Activated CD4-positive, alpha-beta memory T cell treated with anti-CD3 and anti-CD28 coated beads for 36 hours (primary cell): ENCODE data around the gene TGIF1. TPM values are rescaled to one million over a fixed set of nuclear protein-coding genes. Genes with fewer than 3 reads are reported as not detected.

Experiments
- CTCF ChIA-PET: fragments of 350-600 bp; sonication (Branson Sonifier 250); formaldehyde crosslinking; loops from one replicate; lab custom pipeline; 2021; ENCODE audit warnings: antibody characterized with exemption, inconsistent platforms; lab: Charles Lee
- POLR2A ChIA-PET: fragments of 350-600 bp; sonication (Branson Sonifier 250); formaldehyde crosslinking; loops from one replicate; lab custom pipeline; 2021; ENCODE audit warnings: antibody characterized with exemption; lab: Charles Lee
- DNase-seq: peaks from one replicate; pipeline ENCODE4 v3.0.0-alpha.2; 2020
- H3K27ac Mint-ChIP-seq: one replicate; pipeline ENCODE4 v1.8.0; 2021; ENCODE audit warnings: mixed read lengths
- H3K27me3 Mint-ChIP-seq: one replicate; pipeline ENCODE4 v1.8.0; 2021; ENCODE audit warnings: mixed read lengths
- H3K36me3 Mint-ChIP-seq: one replicate; pipeline ENCODE4 v1.8.0; 2021; ENCODE audit warnings: mixed read lengths
- H3K4me1 Mint-ChIP-seq: one replicate; pipeline ENCODE4 v1.8.0; 2021; ENCODE audit warnings: low read depth, mixed read lengths
- H3K4me3 Mint-ChIP-seq: one replicate; pipeline ENCODE4 v1.8.0; 2021; ENCODE audit warnings: mild to moderate bottlenecking, mixed read lengths
- H3K9me3 Mint-ChIP-seq: one replicate; pipeline ENCODE4 v1.8.0; 2021; ENCODE audit warnings: mixed read lengths
- intact Hi-C: fragments of 100-400 bp; cut with micrococcal nuclease; formaldehyde crosslinking; loops from one replicate; pipeline ENCODE4 v1.15.1; 2023
- total RNA-seq, 2 experiments: library from RNA; stranded (reverse); gene quantifications; one replicate each; pipeline ENCODE4 v1.2.3, GENCODE V29; 2021

The TGIF1 gene
- total RNA-seq, 2 experiments from 2014 or later = 45.9 to 51.4 TPM

GRCh38 chr18:3440341-3440740, 9.6 kb upstream of the TGIF1 start:
- Mint-ChIP-seq H3K27me3 (no peaks in the 10 kb centered on the region), H3K4me1 (peaks cover 6% of the 10 kb centered on the region), H3K9me3 (no peaks in the 10 kb centered on the region), H3K27ac (no peak overlapping the region), H3K36me3 (no peaks in the 10 kb centered on the region), H3K4me3 (no peak overlapping the region)
- no peak for DNase-seq
- intact Hi-C loops = no loop called here
- POLR2A ChIA-PET = interaction anchor here (0.6 kb wide), 1 partner anchor 62 kb away, joined by 5 read pairs; no protein-coding TSS in a partner anchor
- CTCF ChIA-PET = interaction anchor here (1.5 to 1.7 kb wide), 2 partner anchors 145 to 225 kb away, joined by 7 to 9 read pairs; no protein-coding TSS in a partner anchor

DNA sequence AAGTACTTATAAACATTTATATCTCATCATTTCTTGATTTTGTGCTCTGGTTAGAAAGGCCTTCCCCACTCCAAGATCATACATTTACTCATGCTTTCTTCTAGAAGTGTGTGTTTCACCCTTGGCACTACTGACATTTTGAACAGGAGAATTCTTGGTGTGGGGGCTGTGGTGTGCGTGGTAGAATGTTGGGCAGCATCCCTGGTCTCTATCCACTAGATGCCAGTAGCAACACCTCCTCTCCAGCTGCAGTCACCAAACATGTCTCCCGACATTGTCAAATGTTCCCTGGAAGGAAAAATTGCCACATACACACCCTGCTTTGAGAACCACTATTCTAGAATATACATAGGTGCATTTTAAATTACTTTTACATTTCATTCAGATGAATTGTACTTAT, 8.7 kb upstream of the TGIF1 start:
- H3K27ac Mint-ChIP-seq = no peak overlapping the region
- H3K36me3 Mint-ChIP-seq = no peaks in the 10 kb centered on the region
- peaks cover 6% of the 10 kb centered on the region for H3K4me1 Mint-ChIP-seq
- POLR2A ChIA-PET = no interaction called here
- CTCF ChIA-PET = interaction anchor here (1.4 to 1.7 kb wide), 3 partner anchors 13 to 224 kb away, joined by 6 to 9 read pairs (median 7); no protein-coding TSS in a partner anchor
- peak; percentile 39 for DNase-seq
- intact Hi-C loops = no loop called here
- H3K4me3 Mint-ChIP-seq = no peak overlapping the region
- H3K27me3 Mint-ChIP-seq = no peaks in the 10 kb centered on the region
- H3K9me3 Mint-ChIP-seq = no peaks in the 10 kb centered on the region

DNA sequence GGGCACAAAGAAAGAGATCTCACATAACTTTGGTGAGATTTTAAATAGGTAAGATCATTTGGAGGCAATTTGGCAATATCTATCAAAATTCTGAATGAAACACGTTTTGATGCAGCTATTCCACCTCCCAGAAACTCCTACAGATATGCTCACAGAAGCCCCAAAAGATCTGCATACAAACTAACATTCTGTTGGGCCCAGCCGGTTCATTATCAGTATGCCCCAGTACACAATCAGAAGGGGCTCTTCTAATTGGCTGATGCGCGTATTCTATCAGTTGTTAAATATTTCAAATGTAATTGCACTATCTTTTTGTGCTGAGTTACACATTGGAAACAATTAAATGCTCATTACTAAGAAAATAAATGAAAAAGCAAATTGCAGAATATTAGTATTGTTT, 7.1 kb upstream of the TGIF1 start:
- Mint-ChIP-seq H3K36me3 (no peaks in the 10 kb centered on the region), H3K9me3 (no peaks in the 10 kb centered on the region), H3K27ac (no peak overlapping the region), H3K4me1 (peaks cover 20% of the 10 kb centered on the region), H3K27me3 (no peaks in the 10 kb centered on the region), H3K4me3 (no peak overlapping the region)
- intact Hi-C loops = no loop called here
- DNase-seq = no peak
- CTCF ChIA-PET = interaction anchor here (1.4 kb wide), 1 partner anchor 12 kb away, joined by 6 read pairs; no protein-coding TSS in a partner anchor
- POLR2A ChIA-PET = no interaction called here

DNA sequence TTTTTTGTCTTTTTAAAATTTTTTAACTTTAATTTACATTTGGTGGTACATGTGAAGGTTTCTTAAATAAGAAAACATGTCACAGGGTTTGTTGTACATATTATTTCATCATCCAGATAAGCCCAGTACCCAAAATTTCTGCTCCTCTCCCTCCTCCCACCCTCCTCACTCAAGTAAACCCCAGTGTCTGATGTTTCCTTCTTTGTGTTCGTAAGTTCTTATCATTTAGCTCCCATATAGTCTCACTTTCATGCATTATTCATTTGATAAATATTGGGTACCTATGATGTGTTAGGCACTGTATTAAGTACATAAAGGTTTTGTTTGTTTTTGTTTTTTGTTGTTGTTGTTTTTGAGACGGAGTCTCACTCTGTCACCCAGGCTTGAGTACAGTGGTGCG, 5.7 kb upstream of the TGIF1 start:
- no peak overlapping the region for H3K4me3 Mint-ChIP-seq

DNA sequence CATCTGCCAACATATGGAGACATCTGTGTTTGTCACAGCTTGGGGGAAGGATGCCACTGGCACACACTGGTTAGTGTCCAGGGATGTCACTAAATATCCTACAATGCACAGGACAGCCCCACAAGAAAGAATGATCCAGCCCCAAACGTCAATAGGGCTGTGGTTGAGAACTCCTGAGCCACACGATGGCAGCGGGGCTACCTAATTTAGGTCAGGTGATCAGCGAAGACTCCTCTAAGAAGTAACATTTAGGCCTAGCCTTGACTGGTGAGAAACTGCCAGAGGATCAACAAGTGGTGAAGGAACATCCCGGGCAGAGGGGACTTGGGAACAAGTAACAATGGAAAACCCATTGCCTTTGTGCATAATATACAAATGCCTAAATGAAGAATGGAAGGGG, 5.0 kb upstream of the TGIF1 start:
- CTCF ChIA-PET = interaction anchor here (1.7 kb wide), 1 partner anchor 14 kb away, joined by 4 read pairs; no protein-coding TSS in a partner anchor
- no peak for DNase-seq
- intact Hi-C loops = loop anchor here (5.0 kb wide), 2 partner anchors 483 to 873 kb away; partner anchors contain the start of genes METTL4 and NDC80
- Mint-ChIP-seq H3K4me3 (no peak overlapping the region), H3K9me3 (no peaks in the 10 kb centered on the region), H3K27ac (no peak overlapping the region), H3K27me3 (no peaks in the 10 kb centered on the region), H3K4me1 (peaks cover 20% of the 10 kb centered on the region), H3K36me3 (peaks cover 2% of the 10 kb centered on the region)
- POLR2A ChIA-PET = no interaction called here

More for the DNA sequence above, 5.7 kb upstream of the TGIF1 start:
- Mint-ChIP-seq H3K9me3 (no peaks in the 10 kb centered on the region), H3K27ac (no peak overlapping the region), H3K36me3 (no peaks in the 10 kb centered on the region), H3K27me3 (no peaks in the 10 kb centered on the region), H3K4me1 (peaks cover 20% of the 10 kb centered on the region)
- intact Hi-C loops = no loop called here
- DNase-seq = no peak
- CTCF ChIA-PET = no interaction called here
- POLR2A ChIA-PET = no interaction called here

- Mint-ChIP-seq H3K27me3 (no peaks in the 10 kb centered on the region), H3K4me3 (peak overlapping the region; percentile 86), H3K27ac (peak overlapping the region; percentile 93), H3K4me1 (peaks cover 19% of the 10 kb centered on the region), H3K36me3 (peaks cover 14% of the 10 kb centered on the region), H3K9me3 (no peaks in the 10 kb centered on the region)
- POLR2A ChIA-PET = interaction anchor here (0.5 to 3.3 kb wide), 15 partner anchors 10 to 214 kb away, joined by 3 to 42 read pairs (median 4); no protein-coding TSS in a partner anchor
- CTCF ChIA-PET = interaction anchor here (0.7 to 4.1 kb wide), 12 partner anchors 13 to 219 kb away, joined by 3 to 29 read pairs (median 8); no protein-coding TSS in a partner anchor
- intact Hi-C loops = loop anchor here (5.0 kb wide), 2 partner anchors 485 to 875 kb away; partner anchors contain the start of genes METTL4 and NDC80
- peak; percentile 64 for DNase-seq
These were observed 2.7 kb upstream of the TGIF1 start for GRCh38 chr18:3447068-3447894.

GRCh38 chr18:3447895-3448837, 1.8 kb upstream of the TGIF1 start:
- intact Hi-C loops = loop anchor here (1.0 to 5.0 kb wide), 11 partner anchors 36 to 876 kb away; partner anchors contain the start of genes METTL4 and NDC80
- peaks cover 25% of the 10 kb centered on the region for H3K4me1 Mint-ChIP-seq
- peaks cover 23% of the 10 kb centered on the region for H3K36me3 Mint-ChIP-seq
- H3K27ac Mint-ChIP-seq = peak overlapping the region; percentile 93
- H3K4me3 Mint-ChIP-seq = peak overlapping the region; percentile 86
- peak; percentile 93 for DNase-seq
- no peaks in the 10 kb centered on the region for H3K9me3 Mint-ChIP-seq
- H3K27me3 Mint-ChIP-seq = no peaks in the 10 kb centered on the region
- ChIA-PET POLR2A (interaction anchor here (0.5 to 3.3 kb wide), 16 partner anchors 10 to 213 kb away, joined by 3 to 42 read pairs (median 4); no protein-coding TSS in a partner anchor), CTCF (interaction anchor here (0.7 to 4.1 kb wide), 11 partner anchors 12 to 218 kb away, joined by 3 to 29 read pairs (median 9); no protein-coding TSS in a partner anchor)

- intact Hi-C loops = loop anchor here (1.0 to 5.0 kb wide), 11 partner anchors 37 to 877 kb away; partner anchors contain the start of genes METTL4 and NDC80
- Mint-ChIP-seq H3K9me3 (no peaks in the 10 kb centered on the region), H3K4me1 (peaks cover 27% of the 10 kb centered on the region), H3K27me3 (no peaks in the 10 kb centered on the region), H3K36me3 (peaks cover 24% of the 10 kb centered on the region), H3K4me3 (peak overlapping the region; percentile 86), H3K27ac (peak overlapping the region; percentile 93)
- ChIA-PET CTCF (interaction anchor here (0.7 to 4.1 kb wide), 3 partner anchors 145 to 217 kb away, joined by 3 to 29 read pairs (median 12); no protein-coding TSS in a partner anchor), POLR2A (interaction anchor here (0.7 to 3.3 kb wide), 10 partner anchors 10 to 203 kb away, joined by 3 to 42 read pairs (median 4); no protein-coding TSS in a partner anchor)
- DNase-seq = peak; percentile 87
These were observed 997 bp upstream of the TGIF1 start for GRCh38 chr18:3448838-3449511.

DNA sequence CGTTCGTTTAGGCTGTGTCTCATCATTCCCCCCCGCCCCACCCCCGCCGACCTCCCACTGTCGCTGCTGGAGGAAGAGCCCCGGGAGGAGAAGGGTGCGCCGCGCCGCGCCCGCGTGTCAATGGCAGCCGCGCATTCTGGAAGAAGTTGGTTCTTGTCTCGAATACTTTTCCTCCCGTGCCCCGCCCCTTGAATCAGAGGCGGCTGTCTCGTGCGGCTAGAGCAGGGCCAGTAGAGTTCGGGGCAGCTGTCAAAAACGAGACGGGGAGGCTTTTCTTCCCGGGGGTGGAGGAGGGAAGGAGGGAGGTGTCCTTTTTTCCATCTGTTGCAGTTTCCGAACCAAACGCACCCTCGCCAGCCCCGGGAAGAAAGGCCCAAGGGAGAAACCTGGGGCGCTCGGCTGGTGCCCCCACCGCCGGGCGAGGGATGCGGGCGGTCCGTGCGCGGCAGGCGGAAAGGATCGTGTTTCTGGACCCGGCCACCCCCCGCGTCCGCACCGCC, 410 bp upstream of the TGIF1 start:
- H3K4me1 Mint-ChIP-seq = peaks cover 31% of the 10 kb centered on the region
- no peaks in the 10 kb centered on the region for H3K9me3 Mint-ChIP-seq
- no peak for DNase-seq
- POLR2A ChIA-PET = interaction anchor here (0.7 to 3.3 kb wide), 8 partner anchors 9 to 203 kb away, joined by 3 to 42 read pairs (median 4); no protein-coding TSS in a partner anchor
- H3K4me3 Mint-ChIP-seq = peak overlapping the region; percentile 86
- H3K27me3 Mint-ChIP-seq = no peaks in the 10 kb centered on the region
- intact Hi-C loops = loop anchor here (1.0 to 10.0 kb wide), 9 partner anchors 77 to 1845 kb away; partner anchors contain the start of genes METTL4, NDC80, SMCHD1 and ZBTB14
- CTCF ChIA-PET = interaction anchor here (0.7 to 4.1 kb wide), 2 partner anchors 144 to 215 kb away, joined by 3 to 29 read pairs; no protein-coding TSS in a partner anchor
- peaks cover 24% of the 10 kb centered on the region for H3K36me3 Mint-ChIP-seq
- H3K27ac Mint-ChIP-seq = peak overlapping the region; percentile 93

DNA sequence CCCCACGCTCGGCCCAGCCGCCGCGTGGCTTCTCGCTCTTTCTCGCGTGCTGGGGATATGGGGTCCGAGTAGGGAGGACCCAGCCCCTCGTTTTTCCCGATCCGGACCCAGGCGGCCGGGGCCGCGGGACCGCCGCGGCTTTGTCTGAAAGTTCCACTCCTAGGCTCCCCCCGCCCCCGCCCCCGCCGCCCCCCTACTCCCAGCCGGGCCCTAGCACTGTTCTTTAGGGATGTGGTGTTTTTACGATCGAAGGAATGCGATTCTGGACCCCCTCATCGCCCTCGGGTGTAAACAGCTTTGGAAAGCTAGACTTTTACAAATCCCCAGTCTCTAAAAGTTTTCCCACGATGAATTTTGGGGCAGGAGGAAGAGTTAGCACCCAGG, 819 bp downstream of the TGIF1 start:
- CTCF ChIA-PET = interaction anchor here (1.2 to 10.1 kb wide), 4 partner anchors 70 to 215 kb away, joined by 4 to 112 read pairs (median 24); no protein-coding TSS in a partner anchor
- H3K4me1 Mint-ChIP-seq = peaks cover 40% of the 10 kb centered on the region

More for the DNA sequence above, 819 bp downstream of the TGIF1 start:
- peak overlapping the region; percentile 86 for H3K4me3 Mint-ChIP-seq
- H3K36me3 Mint-ChIP-seq = peaks cover 25% of the 10 kb centered on the region
- intact Hi-C loops = loop anchor here (1.0 to 10.0 kb wide), 6 partner anchors 144 to 1844 kb away; partner anchors contain the start of genes MYL12A, SMCHD1 and ZBTB14
- H3K27ac Mint-ChIP-seq = peak overlapping the region; percentile 100
- no peak for DNase-seq
- H3K27me3 Mint-ChIP-seq = no peaks in the 10 kb centered on the region
- POLR2A ChIA-PET = interaction anchor here (0.6 to 5.3 kb wide), 12 partner anchors 8 to 1844 kb away, joined by 3 to 90 read pairs (median 4); partner anchors contain the start of gene ZBTB14
- H3K9me3 Mint-ChIP-seq = no peaks in the 10 kb centered on the region
